ENCODE data around the gene TMPRSS15. TPM values are rescaled to one million over a fixed set of nuclear protein-coding genes. Genes with fewer than 3 reads are reported as not detected.

TMPRSS15 gene
- total RNA-seq, 2 experiments from 2014 or later: not detected

GRCh38 chr21:18298228-18298627 lies 105.4 kb downstream of the TMPRSS15 start:
- no peaks in the 10 kb centered on the region for H3K36me3 Mint-ChIP-seq
- H3K4me1 Mint-ChIP-seq: no peaks in the 10 kb centered on the region
- H3K27ac Mint-ChIP-seq: no peak overlapping the region
- H3K9me3 Mint-ChIP-seq (ENCODE audit: low read depth): no peaks in the 10 kb centered on the region
- no peak for DNase-seq
- ATAC-seq: no peak
- CTCF ChIA-PET: no interaction called here
- no peak overlapping the region for H3K4me3 Mint-ChIP-seq
- no peaks in the 10 kb centered on the region for H3K27me3 Mint-ChIP-seq

DNA sequence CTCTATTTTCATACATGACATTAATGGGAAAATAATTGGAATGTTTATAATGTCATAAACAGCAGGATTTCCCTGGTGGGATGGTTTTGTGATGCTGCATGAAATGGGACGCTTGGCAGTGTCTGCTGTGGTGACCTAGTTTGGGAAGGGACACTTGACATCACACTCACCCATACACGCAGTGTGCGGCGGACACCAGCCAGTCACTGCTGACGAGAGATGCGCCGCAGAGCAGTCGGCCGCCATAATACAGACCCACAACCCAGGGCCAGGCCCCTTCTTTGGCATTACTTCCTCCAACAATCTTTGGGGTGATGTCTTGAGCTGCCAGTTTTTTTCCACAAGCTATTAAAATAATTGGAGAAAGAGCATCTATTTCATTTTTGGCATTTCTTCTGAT lies 109.5 kb downstream of the TMPRSS15 start:
- H3K4me3 Mint-ChIP-seq: no peak overlapping the region
- H3K9me3 Mint-ChIP-seq (ENCODE audit: low read depth): no peaks in the 10 kb centered on the region
- no peaks in the 10 kb centered on the region for H3K4me1 Mint-ChIP-seq
- ATAC-seq (no peak), DNase-seq (no peak)
- H3K36me3 Mint-ChIP-seq: no peaks in the 10 kb centered on the region
- CTCF ChIA-PET: no interaction called here
- H3K27me3 Mint-ChIP-seq: no peaks in the 10 kb centered on the region
- H3K27ac Mint-ChIP-seq: no peak overlapping the region

GRCh38 chr21:18289876-18290275 lies 113.7 kb downstream of the TMPRSS15 start:
- Mint-ChIP-seq H3K36me3 (no peaks in the 10 kb centered on the region), H3K27ac (no peak overlapping the region)
- CTCF ChIA-PET: no interaction called here

GRCh38 chr21:18285379-18285778 lies 118.2 kb downstream of the TMPRSS15 start:
- Mint-ChIP-seq H3K4me3 (no peak overlapping the region), H3K9me3 (ENCODE audit: low read depth) (no peaks in the 10 kb centered on the region), H3K27me3 (no peaks in the 10 kb centered on the region), H3K36me3 (no peaks in the 10 kb centered on the region), H3K27ac (no peak overlapping the region), H3K4me1 (no peaks in the 10 kb centered on the region)
- CTCF ChIA-PET: no interaction called here
- no peak for ATAC-seq
- DNase-seq: no peak

More at GRCh38 chr21:18289876-18290275, 113.7 kb downstream of the TMPRSS15 start:
- DNase-seq (no peak), ATAC-seq (no peak)
- Mint-ChIP-seq H3K27me3 (no peaks in the 10 kb centered on the region), H3K4me1 (no peaks in the 10 kb centered on the region), H3K9me3 (ENCODE audit: low read depth) (no peaks in the 10 kb centered on the region), H3K4me3 (no peak overlapping the region)

DNA sequence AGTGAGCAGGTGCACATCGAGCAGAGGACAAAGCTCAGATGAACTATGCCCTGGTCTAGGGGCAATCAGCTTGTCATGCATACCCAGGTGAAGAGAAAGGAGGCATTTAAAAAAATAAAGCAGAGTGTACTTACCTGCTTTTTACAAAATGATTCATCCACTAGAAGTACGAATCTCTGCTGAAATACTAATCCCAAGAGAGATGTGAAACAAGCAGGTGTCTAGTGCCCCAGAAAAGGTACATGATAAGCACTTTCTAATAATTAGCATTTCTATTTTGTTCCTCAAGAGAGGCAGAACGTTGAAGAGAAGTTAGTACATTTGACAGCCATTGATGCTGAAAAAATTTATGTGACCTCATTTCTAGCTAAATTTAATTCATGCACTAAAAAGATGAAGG lies 127.8 kb downstream of the TMPRSS15 start:
- no peak for ATAC-seq
- no peaks in the 10 kb centered on the region for H3K4me1 Mint-ChIP-seq

DNA sequence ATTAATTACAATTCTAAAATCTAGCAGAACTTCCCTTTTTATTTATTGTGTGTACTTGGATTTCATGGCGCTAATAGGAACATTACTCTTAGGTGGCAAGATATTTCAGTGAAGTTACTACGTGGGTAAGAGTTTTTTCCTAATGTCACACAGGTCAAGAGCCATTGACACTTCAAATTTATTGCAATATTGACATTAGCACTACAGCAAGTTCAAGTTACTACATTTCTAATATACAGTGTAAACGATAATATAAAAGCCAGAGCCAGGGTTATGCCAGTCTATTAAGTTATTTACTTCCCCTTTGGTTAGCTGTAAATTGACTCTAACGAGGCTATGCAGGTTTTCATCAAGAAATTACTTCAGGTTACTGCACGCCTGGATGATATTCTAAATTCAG lies 129.2 kb downstream of the TMPRSS15 start:
- Mint-ChIP-seq H3K27me3 (no peaks in the 10 kb centered on the region), H3K36me3 (no peaks in the 10 kb centered on the region), H3K4me1 (no peaks in the 10 kb centered on the region), H3K4me3 (no peak overlapping the region), H3K27ac (no peak overlapping the region), H3K9me3 (ENCODE audit: low read depth) (no peaks in the 10 kb centered on the region)
- DNase-seq (no peak), ATAC-seq (no peak)
- CTCF ChIA-PET: no interaction called here

More for the DNA sequence above, 127.8 kb downstream of the TMPRSS15 start:
- Mint-ChIP-seq H3K36me3 (no peaks in the 10 kb centered on the region), H3K27me3 (no peaks in the 10 kb centered on the region), H3K9me3 (ENCODE audit: low read depth) (no peaks in the 10 kb centered on the region), H3K27ac (no peak overlapping the region), H3K4me3 (no peak overlapping the region)
- DNase-seq: no peak
- CTCF ChIA-PET: no interaction called here

DNA sequence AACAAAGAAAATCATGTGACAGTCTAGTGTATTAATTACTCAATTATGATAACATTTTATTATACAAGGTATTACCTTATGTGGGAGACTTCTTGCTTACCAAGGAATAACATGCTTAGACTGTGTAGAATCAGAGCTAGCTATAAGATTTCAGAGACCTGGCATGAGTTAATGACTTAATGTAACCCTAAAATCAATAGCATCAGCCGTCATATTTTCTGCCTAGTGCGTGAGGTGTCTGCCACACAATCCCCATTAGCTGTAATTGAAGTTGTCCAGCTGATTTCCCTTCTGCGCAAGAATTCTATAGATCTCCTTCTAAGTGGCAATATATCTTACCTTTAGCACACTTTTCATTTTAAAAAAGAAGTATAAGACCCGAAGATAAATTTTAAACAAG lies 130.2 kb downstream of the TMPRSS15 start:
- CTCF ChIA-PET: no interaction called here
- no peak for ATAC-seq

GRCh38 chr21:18269856-18270255 lies 133.7 kb downstream of the TMPRSS15 start:
- DNase-seq (no peak), ATAC-seq (no peak)
- H3K4me1 Mint-ChIP-seq: no peaks in the 10 kb centered on the region
- no peaks in the 10 kb centered on the region for H3K27me3 Mint-ChIP-seq
- H3K4me3 Mint-ChIP-seq: no peak overlapping the region
- H3K9me3 Mint-ChIP-seq (ENCODE audit: low read depth): no peaks in the 10 kb centered on the region
- H3K36me3 Mint-ChIP-seq: no peaks in the 10 kb centered on the region
- CTCF ChIA-PET: no interaction called here
- H3K27ac Mint-ChIP-seq: no peak overlapping the region

More for the DNA sequence above, 130.2 kb downstream of the TMPRSS15 start:
- no peak for DNase-seq
- Mint-ChIP-seq H3K4me3 (no peak overlapping the region), H3K36me3 (no peaks in the 10 kb centered on the region), H3K27ac (no peak overlapping the region), H3K9me3 (ENCODE audit: low read depth) (no peaks in the 10 kb centered on the region), H3K27me3 (no peaks in the 10 kb centered on the region), H3K4me1 (no peaks in the 10 kb centered on the region)

DNA sequence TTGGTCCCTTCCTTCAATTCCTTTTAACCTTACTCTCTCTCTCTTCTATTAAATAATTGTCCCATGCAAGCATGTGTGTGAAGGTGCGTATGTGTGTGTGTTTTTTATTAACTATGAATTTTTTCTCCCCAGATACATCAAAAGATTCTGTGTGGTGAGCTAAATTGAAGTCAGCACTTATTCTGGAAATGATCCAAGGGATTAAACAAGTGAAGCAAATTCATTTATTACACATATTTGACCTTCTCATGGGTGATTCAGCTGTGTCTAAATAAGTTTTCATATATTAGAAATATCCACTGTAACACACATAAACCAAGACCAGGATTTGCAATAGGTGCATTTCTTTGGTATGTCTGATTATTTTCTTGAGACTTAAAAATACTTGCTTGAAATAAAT lies 134.7 kb downstream of the TMPRSS15 start:
- Mint-ChIP-seq H3K9me3 (ENCODE audit: low read depth) (no peaks in the 10 kb centered on the region), H3K27me3 (no peaks in the 10 kb centered on the region), H3K4me3 (no peak overlapping the region), H3K27ac (no peak overlapping the region), H3K4me1 (no peaks in the 10 kb centered on the region), H3K36me3 (no peaks in the 10 kb centered on the region)
- CTCF ChIA-PET: no interaction called here
- DNase-seq: no peak
- ATAC-seq: no peak

GRCh38 chr21:18267496-18267895 lies 136.1 kb downstream of the TMPRSS15 start:
- H3K4me1 Mint-ChIP-seq: no peaks in the 10 kb centered on the region
- DNase-seq (no peak), ATAC-seq (no peak)
- H3K27me3 Mint-ChIP-seq: no peaks in the 10 kb centered on the region
- CTCF ChIA-PET: no interaction called here
- no peaks in the 10 kb centered on the region for H3K9me3 Mint-ChIP-seq (ENCODE audit: low read depth)
- H3K27ac Mint-ChIP-seq: no peak overlapping the region
- no peaks in the 10 kb centered on the region for H3K36me3 Mint-ChIP-seq
- no peak overlapping the region for H3K4me3 Mint-ChIP-seq

DNA sequence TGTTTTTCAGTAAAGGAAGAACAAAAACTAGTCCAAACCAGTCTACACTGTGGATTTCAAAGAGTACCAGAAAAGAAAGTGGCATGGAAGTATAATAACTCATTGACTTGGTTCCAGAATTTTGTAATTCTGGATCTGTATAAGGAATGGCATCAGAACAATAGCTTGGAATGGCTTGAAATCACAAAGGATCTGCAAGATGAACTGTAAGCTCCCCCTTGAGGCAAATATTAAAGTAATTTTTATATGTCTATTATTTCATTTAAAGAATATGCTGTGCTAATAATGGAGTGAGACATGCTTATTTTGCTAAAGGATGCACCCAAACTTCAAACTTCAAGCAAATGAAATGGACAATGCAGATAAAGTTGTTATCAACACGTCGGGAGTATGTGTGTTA lies 137.6 kb downstream of the TMPRSS15 start:
- no peaks in the 10 kb centered on the region for H3K9me3 Mint-ChIP-seq (ENCODE audit: low read depth)
- H3K4me1 Mint-ChIP-seq: no peaks in the 10 kb centered on the region
- no peaks in the 10 kb centered on the region for H3K36me3 Mint-ChIP-seq
- DNase-seq: no peak
- no peak overlapping the region for H3K27ac Mint-ChIP-seq
- CTCF ChIA-PET: no interaction called here
- no peaks in the 10 kb centered on the region for H3K27me3 Mint-ChIP-seq
- ATAC-seq: no peak
- no peak overlapping the region for H3K4me3 Mint-ChIP-seq

- DNase-seq (no peak), ATAC-seq (no peak)
- CTCF ChIA-PET: no interaction called here
- no peaks in the 10 kb centered on the region for H3K4me1 Mint-ChIP-seq
- H3K4me3 Mint-ChIP-seq: no peak overlapping the region
- no peaks in the 10 kb centered on the region for H3K9me3 Mint-ChIP-seq (ENCODE audit: low read depth)
- no peaks in the 10 kb centered on the region for H3K36me3 Mint-ChIP-seq
- no peak overlapping the region for H3K27ac Mint-ChIP-seq
- H3K27me3 Mint-ChIP-seq: no peaks in the 10 kb centered on the region
Measured at GRCh38 chr21:18253799-18254198, 149.8 kb downstream of the TMPRSS15 start.

- Mint-ChIP-seq H3K27ac (no peak overlapping the region), H3K36me3 (no peaks in the 10 kb centered on the region), H3K4me3 (no peak overlapping the region), H3K9me3 (ENCODE audit: low read depth) (no peaks in the 10 kb centered on the region), H3K4me1 (no peaks in the 10 kb centered on the region), H3K27me3 (no peaks in the 10 kb centered on the region)
- CTCF ChIA-PET: no interaction called here
- ATAC-seq (no peak), DNase-seq (no peak)
Measured at GRCh38 chr21:18253221-18253620, 150.4 kb downstream of the TMPRSS15 start.

GRCh38 chr21:18252680-18253079 lies 150.9 kb downstream of the TMPRSS15 start:
- ATAC-seq: no peak
- H3K27ac Mint-ChIP-seq: no peak overlapping the region
- no peaks in the 10 kb centered on the region for H3K36me3 Mint-ChIP-seq

GRCh38 chr21:18252256-18252655 lies 151.3 kb downstream of the TMPRSS15 start:
- CTCF ChIA-PET: no interaction called here
- no peaks in the 10 kb centered on the region for H3K36me3 Mint-ChIP-seq
- H3K9me3 Mint-ChIP-seq (ENCODE audit: low read depth): no peaks in the 10 kb centered on the region
- no peaks in the 10 kb centered on the region for H3K4me1 Mint-ChIP-seq
- DNase-seq (no peak), ATAC-seq (no peak)
- no peak overlapping the region for H3K27ac Mint-ChIP-seq
- H3K27me3 Mint-ChIP-seq: no peaks in the 10 kb centered on the region
- no peak overlapping the region for H3K4me3 Mint-ChIP-seq

More at GRCh38 chr21:18252680-18253079, 150.9 kb downstream of the TMPRSS15 start:
- H3K4me1 Mint-ChIP-seq: no peaks in the 10 kb centered on the region
- CTCF ChIA-PET: no interaction called here
- no peak overlapping the region for H3K4me3 Mint-ChIP-seq
- no peaks in the 10 kb centered on the region for H3K9me3 Mint-ChIP-seq (ENCODE audit: low read depth)
- no peaks in the 10 kb centered on the region for H3K27me3 Mint-ChIP-seq
- no peak for DNase-seq
